Bronchial epithelial cell (primary cell): ENCODE results near the gene ZNF222. TPM values are rescaled to one million over a fixed set of nuclear protein-coding genes. Genes with fewer than 3 reads are reported as not detected.

Source experiments
- DNase-seq: peaks from one replicate; pipeline ENCODE4 v3.0.0-alpha.2; 2010; ENCODE audit warnings: low read depth
- FAIRE-seq: peaks from 2 replicates; lab custom pipeline; 2011; peaks lifted over from hg19 to GRCh38; lab: Jason Lieb, UNC
- H3K27me3 ChIP-seq: 2 replicates; pipeline ENCODE4 v1.5.1; 2011; ENCODE audit warnings: low read length; ENCODE audit not compliant: control insufficient read depth, insufficient read depth
- H3K36me3 ChIP-seq: 2 replicates; pipeline ENCODE4 v1.5.1; 2011; ENCODE audit warnings: low read length; ENCODE audit not compliant: control insufficient read depth, insufficient read depth
- H3K4me3 ChIP-seq: 2 replicates; pipeline ENCODE4 v1.5.1; 2011; ENCODE audit warnings: mild to moderate bottlenecking, low read depth, low read length, control low read depth
- total RNA-seq: library from RNA; depleted of rRNA; stranded (reverse); fragments of >200 nt; gene quantifications from 2 replicates; pipeline ENCODE4 v1.2.1, GENCODE V29; 2014
- TF ChIP-seq, protein P1 (sequence below): IDR thresholded peaks from 2 replicates; pipeline ENCODE4 v1.5.1; 2011; ENCODE audit warnings: mild to moderate bottlenecking, moderate library complexity, low read length, control low read depth, inconsistent platforms; ENCODE audit not compliant: insufficient read depth, severe bottlenecking

The ZNF222 gene
- total RNA-seq, 1 donor from 2014 or later: 8.7 TPM

GRCh38 chr19:44032001-44032610 lies 6.9 kb downstream of the ZNF222 start:
- peaks cover 7% of the 10 kb centered on the region for H3K36me3 ChIP-seq
- no peak for FAIRE-seq
- no peak overlapping the region for H3K4me3 ChIP-seq

DNA sequence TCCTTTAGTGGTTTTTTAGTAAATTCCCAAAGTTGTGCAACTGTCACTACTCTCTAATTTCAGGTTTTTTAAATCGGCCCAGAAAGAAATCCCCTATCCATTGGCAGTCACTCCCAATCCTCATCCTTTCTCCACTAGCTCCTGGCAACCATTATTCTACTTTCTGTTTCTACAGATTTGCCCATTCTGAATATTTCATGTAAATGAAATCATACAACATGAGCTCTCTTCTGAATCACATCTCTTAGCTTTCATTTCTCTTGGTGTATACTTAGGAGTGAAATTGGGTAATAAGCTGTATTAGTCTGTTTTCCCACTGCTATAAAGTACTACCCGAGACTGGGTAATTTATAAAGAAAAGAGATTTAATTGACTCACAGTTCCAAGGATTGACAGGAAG lies 17.0 kb downstream of the ZNF222 start:
- Histone ChIP-seq H3K27me3 (no peaks in the 10 kb centered on the region), H3K4me3 (no peak overlapping the region), H3K36me3 (no peaks in the 10 kb centered on the region)
- FAIRE-seq (no peak), DNase-seq (no peak)
- TF ChIP-seq, protein P1, sequence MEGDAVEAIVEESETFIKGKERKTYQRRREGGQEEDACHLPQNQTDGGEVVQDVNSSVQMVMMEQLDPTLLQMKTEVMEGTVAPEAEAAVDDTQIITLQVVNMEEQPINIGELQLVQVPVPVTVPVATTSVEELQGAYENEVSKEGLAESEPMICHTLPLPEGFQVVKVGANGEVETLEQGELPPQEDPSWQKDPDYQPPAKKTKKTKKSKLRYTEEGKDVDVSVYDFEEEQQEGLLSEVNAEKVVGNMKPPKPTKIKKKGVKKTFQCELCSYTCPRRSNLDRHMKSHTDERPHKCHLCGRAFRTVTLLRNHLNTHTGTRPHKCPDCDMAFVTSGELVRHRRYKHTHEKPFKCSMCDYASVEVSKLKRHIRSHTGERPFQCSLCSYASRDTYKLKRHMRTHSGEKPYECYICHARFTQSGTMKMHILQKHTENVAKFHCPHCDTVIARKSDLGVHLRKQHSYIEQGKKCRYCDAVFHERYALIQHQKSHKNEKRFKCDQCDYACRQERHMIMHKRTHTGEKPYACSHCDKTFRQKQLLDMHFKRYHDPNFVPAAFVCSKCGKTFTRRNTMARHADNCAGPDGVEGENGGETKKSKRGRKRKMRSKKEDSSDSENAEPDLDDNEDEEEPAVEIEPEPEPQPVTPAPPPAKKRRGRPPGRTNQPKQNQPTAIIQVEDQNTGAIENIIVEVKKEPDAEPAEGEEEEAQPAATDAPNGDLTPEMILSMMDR: no peak

More at GRCh38 chr19:44032001-44032610, 6.9 kb downstream of the ZNF222 start:
- H3K27me3 ChIP-seq: no peaks in the 10 kb centered on the region
- TF ChIP-seq, protein P1: no peak
- DNase-seq: no peak

DNA sequence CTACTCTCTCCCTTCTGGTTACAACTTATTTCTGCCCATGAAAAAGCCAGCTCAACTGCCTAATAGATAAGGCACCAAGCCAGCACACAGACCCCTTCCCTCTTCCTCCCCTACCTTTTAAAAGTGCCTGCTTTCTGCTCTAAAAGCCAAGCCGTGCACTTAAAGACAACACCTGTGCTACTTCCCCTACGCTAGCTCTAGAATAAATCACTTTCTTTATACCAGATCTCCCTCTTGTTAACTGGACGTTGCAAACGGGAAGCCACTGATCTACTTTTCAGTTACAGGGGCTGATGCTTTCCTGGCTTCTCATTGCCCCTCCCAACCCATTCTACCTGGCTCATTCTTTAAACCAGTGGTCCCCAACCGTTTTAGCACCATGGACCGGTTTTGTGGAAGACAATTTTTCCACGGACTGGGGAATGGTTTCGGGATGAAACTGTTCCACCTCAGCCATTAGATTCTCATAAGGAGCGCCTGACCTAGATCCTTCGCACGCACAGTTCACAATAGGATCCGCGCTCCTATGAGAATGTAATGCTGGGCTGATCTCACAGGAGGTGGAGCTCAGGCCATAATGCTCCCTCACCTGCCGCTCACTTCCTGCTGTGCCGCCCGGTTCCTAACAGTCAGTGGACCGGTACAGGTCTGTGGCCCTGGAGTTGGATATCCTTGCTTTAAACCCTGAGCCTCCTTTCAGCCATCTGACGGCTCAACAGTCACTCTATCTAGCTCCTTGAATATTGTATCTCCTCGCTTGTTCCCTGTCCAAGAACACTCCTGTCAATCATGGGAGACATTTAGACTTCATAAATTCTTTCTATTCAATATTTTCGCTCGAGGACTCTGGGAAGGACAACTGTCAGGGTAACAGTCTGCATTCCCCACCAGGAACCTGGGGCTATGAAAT lies 25.8 kb downstream of the ZNF222 start:
- peak; percentile 50 for DNase-seq
- no peaks in the 10 kb centered on the region for H3K36me3 ChIP-seq
- TF ChIP-seq, protein P1: no peak
- H3K4me3 ChIP-seq: peak overlapping the region; percentile 56
- FAIRE-seq: no peak
- H3K27me3 ChIP-seq: no peaks in the 10 kb centered on the region

DNA sequence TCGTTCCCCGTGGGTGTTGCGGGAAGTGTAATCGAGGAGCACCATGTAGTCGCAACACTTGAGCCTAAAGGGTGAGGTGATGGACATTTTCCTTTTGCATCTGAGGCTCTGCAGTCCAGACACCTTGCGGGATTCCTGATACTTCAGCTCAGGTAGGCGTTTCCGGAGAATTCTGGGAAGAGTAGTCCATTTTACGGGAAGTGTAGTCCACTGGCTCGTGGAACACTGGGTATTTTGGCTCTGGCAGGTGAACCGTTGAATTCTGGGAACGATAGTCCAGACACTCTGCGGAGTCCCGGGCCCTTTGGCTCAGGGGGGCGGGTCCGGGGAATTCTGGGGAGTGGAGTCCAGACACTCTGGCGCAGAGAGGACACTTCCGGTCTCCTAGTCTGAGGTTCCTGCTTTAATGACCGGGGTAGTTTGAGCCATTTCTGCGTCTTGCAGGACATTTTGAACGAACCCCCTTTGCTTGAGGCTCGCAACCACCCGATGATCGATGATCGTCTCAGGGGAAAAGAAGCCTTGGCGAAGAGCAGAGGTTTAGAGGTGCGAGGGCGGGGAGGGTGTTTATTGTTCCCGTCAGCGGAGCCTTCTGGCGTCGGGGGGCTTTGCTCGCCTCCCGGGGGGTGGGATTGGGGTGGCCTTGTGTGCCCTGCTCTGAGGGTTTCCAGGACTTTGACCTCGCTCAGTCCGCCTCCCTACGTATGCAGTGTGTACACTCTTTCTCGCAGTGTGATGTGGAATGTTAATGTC lies 26.6 kb downstream of the ZNF222 start, which contains the start of gene ZNF223:
TSS of gene ZNF223 (plus strand) at position 387 of the 753 bp plus-strand sequence. CDS start 3,141 bp downstream, outside the sequence.
- Histone ChIP-seq H3K27me3 (no peaks in the 10 kb centered on the region), H3K36me3 (no peaks in the 10 kb centered on the region), H3K4me3 (peak within 1 kb of the TSS; percentile 56)
- TF ChIP-seq, protein P1: no peak
- FAIRE-seq (peak; percentile 95), DNase-seq (peak; percentile 94)

DNA sequence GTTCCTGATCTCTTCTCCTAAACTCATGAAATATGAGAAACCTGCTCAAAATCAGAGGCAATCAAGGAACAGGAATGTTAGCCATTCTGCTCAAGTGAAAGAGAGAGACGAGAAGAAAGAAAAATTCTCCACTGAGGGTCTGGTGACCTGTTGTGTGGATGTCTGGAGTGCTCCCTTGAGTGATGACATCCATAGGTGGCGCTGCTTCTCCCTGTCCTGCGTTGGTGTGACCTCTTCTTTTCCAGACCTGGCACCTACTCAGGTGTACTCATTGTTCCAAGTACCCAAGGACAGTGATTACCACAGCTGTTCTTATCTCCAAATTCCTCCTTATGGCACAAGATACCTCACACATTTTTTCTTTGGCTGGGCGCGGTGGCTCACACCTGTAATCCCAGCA lies 30.7 kb downstream of the ZNF222 start:
- TF ChIP-seq, protein P1: no peak
- Histone ChIP-seq H3K27me3 (no peaks in the 10 kb centered on the region), H3K36me3 (peaks cover 4% of the 10 kb centered on the region), H3K4me3 (no peak overlapping the region)
- no peak for DNase-seq
- FAIRE-seq: no peak
